ENCODE results near the gene S100A4. TPM values are rescaled to one million over a fixed set of nuclear protein-coding genes. Genes with fewer than 3 reads are reported as not detected.

S100A4 gene
- polyA plus RNA-seq, 1 experiment: 20.0 TPM

DNA sequence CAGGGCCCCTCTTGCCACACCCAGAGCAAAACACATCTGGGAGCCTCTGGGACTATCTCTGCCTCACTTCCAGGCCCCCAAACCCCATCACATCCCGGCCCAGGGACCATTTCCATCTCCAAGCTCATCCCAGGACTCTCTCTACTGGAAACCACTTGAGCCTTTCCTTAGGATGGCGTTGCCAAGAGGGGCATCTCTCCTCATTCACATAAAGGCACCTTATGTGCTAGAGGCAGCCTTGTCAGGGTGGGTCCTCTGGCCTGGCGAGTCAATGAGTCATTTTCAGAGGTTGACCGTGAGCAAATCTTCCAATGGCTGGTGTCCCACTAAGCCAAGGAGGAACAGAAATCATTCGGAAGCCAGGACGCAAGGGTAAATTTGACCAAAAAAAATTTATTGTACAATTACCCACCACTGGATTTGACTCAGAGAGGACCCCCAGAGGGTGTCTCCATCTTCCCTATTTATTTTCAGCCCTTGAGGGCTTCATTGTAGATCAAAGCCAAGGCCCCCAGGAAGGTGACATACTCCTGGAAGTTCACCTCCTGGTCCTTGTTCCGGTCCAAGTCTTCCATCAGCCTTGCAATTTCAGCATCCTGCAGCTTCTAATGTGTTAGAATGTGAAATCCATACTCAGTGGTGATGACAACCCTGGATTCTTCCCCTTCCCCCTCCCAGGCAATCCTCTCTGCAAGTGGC, 11.2 kb downstream of the S100A4 start:
- POLR2A ChIA-PET: interaction anchor here (0.6 to 5.2 kb wide), 10 partner anchors 11 to 100 kb away, joined by 3 to 76 read pairs (median 8); partner anchors contain the start of genes CHTOP, S100A1, S100A13 and S100A2

DNA sequence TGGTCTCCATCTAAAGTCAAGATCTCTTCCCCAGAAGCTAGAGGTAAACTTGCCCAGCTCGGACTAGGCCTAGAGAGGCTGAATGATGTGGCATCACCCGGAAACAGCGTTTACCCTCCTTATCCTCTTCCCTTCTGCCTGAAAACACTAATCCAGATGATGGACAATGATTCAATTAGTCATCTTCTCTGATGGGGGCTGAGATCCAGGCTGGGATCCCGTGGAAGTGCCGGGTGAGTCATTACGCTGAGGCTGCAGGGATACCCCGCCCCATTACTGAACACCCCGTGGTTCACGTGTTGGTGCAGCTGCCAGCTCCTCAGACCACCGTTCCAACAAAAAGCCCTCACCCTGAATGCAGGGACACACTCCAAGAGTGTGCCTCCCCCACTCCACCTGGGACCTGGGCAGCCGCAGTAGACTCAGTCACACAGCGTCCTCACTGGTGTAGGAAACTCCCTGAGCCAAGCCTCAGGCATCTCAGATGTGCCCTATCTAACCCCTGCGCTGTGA, 11.9 kb downstream of the S100A4 start:
- ChIA-PET POLR2A (interaction anchor here (1.3 to 5.2 kb wide), 7 partner anchors 12 to 94 kb away, joined by 4 to 76 read pairs (median 12); partner anchors contain the start of genes S100A13, S100A2 and S100A4), CTCF (interaction anchor here (0.6 to 4.1 kb wide), 43 partner anchors 8 to 216 kb away, joined by 3 to 165 read pairs (median 7); partner anchors contain the start of genes CHTOP, S100A1, S100A13 and S100A16)
- peak overlapping the region; percentile 96 for H3K27ac ChIP-seq (ENCODE audit: low read depth, low read length)
- TF ChIP-seq, protein P1, sequence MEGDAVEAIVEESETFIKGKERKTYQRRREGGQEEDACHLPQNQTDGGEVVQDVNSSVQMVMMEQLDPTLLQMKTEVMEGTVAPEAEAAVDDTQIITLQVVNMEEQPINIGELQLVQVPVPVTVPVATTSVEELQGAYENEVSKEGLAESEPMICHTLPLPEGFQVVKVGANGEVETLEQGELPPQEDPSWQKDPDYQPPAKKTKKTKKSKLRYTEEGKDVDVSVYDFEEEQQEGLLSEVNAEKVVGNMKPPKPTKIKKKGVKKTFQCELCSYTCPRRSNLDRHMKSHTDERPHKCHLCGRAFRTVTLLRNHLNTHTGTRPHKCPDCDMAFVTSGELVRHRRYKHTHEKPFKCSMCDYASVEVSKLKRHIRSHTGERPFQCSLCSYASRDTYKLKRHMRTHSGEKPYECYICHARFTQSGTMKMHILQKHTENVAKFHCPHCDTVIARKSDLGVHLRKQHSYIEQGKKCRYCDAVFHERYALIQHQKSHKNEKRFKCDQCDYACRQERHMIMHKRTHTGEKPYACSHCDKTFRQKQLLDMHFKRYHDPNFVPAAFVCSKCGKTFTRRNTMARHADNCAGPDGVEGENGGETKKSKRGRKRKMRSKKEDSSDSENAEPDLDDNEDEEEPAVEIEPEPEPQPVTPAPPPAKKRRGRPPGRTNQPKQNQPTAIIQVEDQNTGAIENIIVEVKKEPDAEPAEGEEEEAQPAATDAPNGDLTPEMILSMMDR (IDR thresholded peaks at IDR 0.05; ENCODE audit: low read depth, low read length): no peak
- no peaks in the 10 kb centered on the region; the same call in 1 of the 2 replicates for H3K9me3 ChIP-seq (ENCODE audit: control insufficient read depth, insufficient read depth, low read length)
- peak; percentile 51 for DNase-seq (ENCODE audit: low read depth, low spot score)
- H3K4me3 ChIP-seq (ENCODE audit: low read depth, low read length): peak overlapping the region; percentile 98
- H3K27me3 ChIP-seq (ENCODE audit: control insufficient read depth, insufficient read depth, low read length): no peaks in the 10 kb centered on the region

More for the DNA sequence above, 11.2 kb downstream of the S100A4 start:
- CTCF ChIA-PET: interaction anchor here (1.0 to 4.1 kb wide), 15 partner anchors 16 to 182 kb away, joined by 3 to 34 read pairs (median 8); partner anchors contain the start of genes CHTOP, S100A13, S100A16 and S100A2
- peak overlapping the region; percentile 98 for H3K4me3 ChIP-seq (ENCODE audit: low read depth, low read length)
- H3K27me3 ChIP-seq (ENCODE audit: control insufficient read depth, insufficient read depth, low read length): no peaks in the 10 kb centered on the region
- TF ChIP-seq, protein P1 (IDR thresholded peaks at IDR 0.05; ENCODE audit: low read depth, low read length): no peak
- peak overlapping the region; percentile 96 for H3K27ac ChIP-seq (ENCODE audit: low read depth, low read length)
- no peaks in the 10 kb centered on the region; the same call in 1 of the 2 replicates for H3K9me3 ChIP-seq (ENCODE audit: control insufficient read depth, insufficient read depth, low read length)
- DNase-seq (ENCODE audit: low read depth, low spot score): no peak

DNA sequence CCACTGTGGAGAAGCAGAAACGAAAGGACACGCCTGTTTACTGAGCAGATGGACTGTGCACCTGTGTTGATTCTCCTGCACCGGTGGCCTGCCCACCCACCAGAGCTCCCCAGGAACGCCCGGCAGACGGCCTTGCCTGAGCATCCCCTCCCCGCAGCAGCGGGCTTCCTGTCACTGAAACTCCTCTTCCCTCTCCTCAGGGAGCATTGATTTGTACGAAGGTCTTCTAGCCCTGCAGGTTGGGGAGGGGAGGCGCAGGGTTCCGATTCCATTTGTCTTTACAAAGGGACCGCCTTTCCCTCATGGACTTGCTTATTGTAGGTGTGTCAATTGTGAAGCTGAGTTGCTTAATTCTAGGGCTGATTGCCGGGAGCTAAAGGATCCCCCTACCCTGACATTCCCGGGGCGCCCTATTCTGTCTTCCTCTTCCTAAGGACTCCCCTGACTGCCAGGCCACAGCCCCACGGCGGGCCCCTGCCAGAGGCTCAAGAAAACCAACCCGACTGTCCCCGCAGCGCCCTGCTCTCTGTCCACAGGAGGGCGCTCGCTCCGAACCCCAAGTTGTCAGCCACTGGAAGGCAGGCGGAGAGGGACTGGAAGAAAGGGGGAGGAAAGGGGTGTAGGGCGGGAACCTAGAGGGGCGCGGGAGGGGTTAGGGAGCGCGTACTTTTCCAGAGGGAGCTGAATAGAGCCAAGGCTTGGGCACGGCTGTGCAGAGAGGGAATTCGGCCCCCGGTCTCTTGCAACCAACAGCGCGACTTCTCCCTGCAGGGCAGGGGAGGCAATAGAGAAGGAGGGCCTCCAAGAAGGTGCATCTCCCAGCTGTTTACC, 12.6 kb downstream of the S100A4 start:
- no peaks in the 10 kb centered on the region; the same call in 1 of the 2 replicates for H3K9me3 ChIP-seq (ENCODE audit: control insufficient read depth, insufficient read depth, low read length)
- CTCF ChIA-PET: interaction anchor here (0.5 to 4.1 kb wide), 52 partner anchors 9 to 305 kb away, joined by 3 to 165 read pairs (median 6); partner anchors contain the start of genes CHTOP, S100A1, S100A13 and S100A16
- H3K4me3 ChIP-seq (ENCODE audit: low read depth, low read length): peak overlapping the region; percentile 98
- POLR2A ChIA-PET: interaction anchor here (0.6 to 5.2 kb wide), 7 partner anchors 21 to 94 kb away, joined by 3 to 76 read pairs (median 6); partner anchors contain the start of genes S100A13 and S100A2
- DNase-seq (ENCODE audit: low read depth, low spot score): peak; percentile 52
- no peaks in the 10 kb centered on the region for H3K27me3 ChIP-seq (ENCODE audit: control insufficient read depth, insufficient read depth, low read length)
- H3K27ac ChIP-seq (ENCODE audit: low read depth, low read length): peak overlapping the region; percentile 96
- TF ChIP-seq, protein P1 (IDR thresholded peaks at IDR 0.05; ENCODE audit: low read depth, low read length): peak; percentile 88

DNA sequence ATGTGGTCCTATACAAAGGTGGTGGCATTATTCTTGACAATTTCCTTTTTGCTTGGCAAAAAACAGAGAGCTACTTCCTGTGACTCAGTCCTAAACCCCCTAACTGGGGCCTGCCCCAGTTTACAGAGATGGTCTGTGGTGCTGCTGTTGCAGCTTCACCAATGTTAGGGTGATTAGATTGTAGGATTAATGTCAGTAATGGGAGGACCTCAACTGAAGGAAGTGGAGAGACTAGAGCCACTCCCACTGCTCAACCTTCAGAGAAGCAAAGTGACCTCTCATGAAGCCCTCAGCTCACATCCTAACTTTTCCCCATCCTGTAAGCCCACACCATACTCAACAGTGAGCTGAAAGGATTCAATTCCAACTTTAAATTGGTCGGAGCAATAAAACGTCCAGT, 13.4 kb downstream of the S100A4 start:
- H3K4me3 ChIP-seq (ENCODE audit: low read depth, low read length): no peak overlapping the region
- H3K9me3 ChIP-seq (ENCODE audit: control insufficient read depth, insufficient read depth, low read length): no peaks in the 10 kb centered on the region; the same call in 1 of the 2 replicates
- no peak for DNase-seq (ENCODE audit: low read depth, low spot score)
- ChIA-PET CTCF (interaction anchor here (0.6 to 4.1 kb wide), 26 partner anchors 8 to 306 kb away, joined by 3 to 165 read pairs (median 12); partner anchors contain the start of genes CHTOP, S100A1, S100A13 and S100A2), POLR2A (interaction anchor here (0.6 to 5.2 kb wide), 6 partner anchors 20 to 102 kb away, joined by 3 to 76 read pairs (median 4); partner anchors contain the start of genes CHTOP and S100A2)
- TF ChIP-seq, protein P1 (IDR thresholded peaks at IDR 0.05; ENCODE audit: low read depth, low read length): no peak
- no peak overlapping the region for H3K27ac ChIP-seq (ENCODE audit: low read depth, low read length)
- no peaks in the 10 kb centered on the region for H3K27me3 ChIP-seq (ENCODE audit: control insufficient read depth, insufficient read depth, low read length)

All from AG04450 (cell line).